H9 (cell line): ENCODE measurements around the gene JMJD1C. TPM values are rescaled to one million over a fixed set of nuclear protein-coding genes. Genes with fewer than 3 reads are reported as not detected.

Source experiments
- DNase-seq: peaks from one replicate; pipeline ENCODE4 v3.0.0-alpha.2; 2017
- H2AFZ ChIP-seq: one replicate; pipeline ENCODE4 v1.6.1; 2013; ENCODE audit warnings: mild to moderate bottlenecking, low read length, control low read depth, moderate library complexity
- H2AK5ac ChIP-seq: 2 replicates; pipeline ENCODE4 v1.6.1; 2013; ENCODE audit warnings: low read length, control low read depth, mixed read lengths; ENCODE audit not compliant: insufficient read length
- H2BK120ac ChIP-seq: one replicate; pipeline ENCODE4 v1.6.1; 2013; ENCODE audit warnings: low read depth, mild to moderate bottlenecking, low read length, control low read depth, inconsistent platforms; ENCODE audit not compliant: poor library complexity, severe bottlenecking
- H2BK12ac ChIP-seq: 2 replicates; pipeline ENCODE4 v1.6.1; 2013; ENCODE audit warnings: low read length, control low read depth, mixed read lengths, low read depth; ENCODE audit not compliant: insufficient read length
- H2BK15ac ChIP-seq: 2 replicates; pipeline ENCODE4 v1.6.1; 2013; ENCODE audit warnings: low read depth, low read length, control low read depth
- H2BK20ac ChIP-seq: one replicate; pipeline ENCODE4 v1.6.1; 2013; ENCODE audit warnings: low read depth, mild to moderate bottlenecking, low read length, control low read depth, inconsistent platforms; ENCODE audit not compliant: poor library complexity, severe bottlenecking
- H2BK5ac ChIP-seq: 2 replicates; pipeline ENCODE4 v1.6.1; 2013; ENCODE audit warnings: low read length, control low read depth, mixed read lengths; ENCODE audit not compliant: insufficient read length
- H3K14ac ChIP-seq: 2 replicates; pipeline ENCODE4 v1.6.1; 2013; ENCODE audit warnings: low read length, control low read depth; ENCODE audit not compliant: insufficient read depth
- H3K18ac ChIP-seq: 2 replicates; pipeline ENCODE4 v1.6.1; 2013; ENCODE audit warnings: low read depth, mild to moderate bottlenecking, mixed read lengths, low read length, control low read depth; ENCODE audit not compliant: insufficient read length
- H3K23ac ChIP-seq: 2 replicates; pipeline ENCODE4 v1.6.1; 2013; ENCODE audit warnings: low read length, control low read depth, mixed read lengths, low read depth; ENCODE audit not compliant: insufficient read length
- H3K23me2 ChIP-seq: 2 replicates; pipeline ENCODE4 v1.6.1; 2013; ENCODE audit warnings: low read depth, mild to moderate bottlenecking, mixed read lengths, low read length, control low read depth; ENCODE audit not compliant: insufficient read length, poor library complexity, severe bottlenecking
- H3K27ac ChIP-seq: 2 replicates; pipeline ENCODE4 v1.5.1; 2013; ENCODE audit warnings: low read length, control low read depth, mixed read lengths, low read depth; ENCODE audit not compliant: insufficient read length
- H3K27me3 ChIP-seq: 2 replicates; pipeline ENCODE4 v1.6.1; 2013; ENCODE audit warnings: low read length, control low read depth, inconsistent platforms; ENCODE audit not compliant: insufficient read depth
- H3K4ac ChIP-seq: 2 replicates; pipeline ENCODE4 v1.6.1; 2013; ENCODE audit warnings: low read depth, mild to moderate bottlenecking, control low read depth, inconsistent platforms, low read length, moderate library complexity
- H3K4me1 ChIP-seq: 2 replicates; pipeline ENCODE4 v1.6.1; 2013; ENCODE audit warnings: low read length, control low read depth, inconsistent platforms; ENCODE audit not compliant: insufficient read depth
- H3K4me2 ChIP-seq: 2 replicates; pipeline ENCODE4 v1.6.1; 2013; ENCODE audit warnings: low read length, control low read depth, mixed read lengths; ENCODE audit not compliant: insufficient read length, insufficient read depth
- H3K56ac ChIP-seq: 2 replicates; pipeline ENCODE4 v1.6.1; 2013; ENCODE audit warnings: low read depth, mild to moderate bottlenecking, mixed read lengths, low read length, control low read depth; ENCODE audit not compliant: insufficient read length
- H3K79me1 ChIP-seq: 2 replicates; pipeline ENCODE4 v1.6.1; 2013; ENCODE audit warnings: low read depth, mild to moderate bottlenecking, moderate library complexity, low read length, control low read depth, inconsistent platforms; ENCODE audit not compliant: insufficient read depth, poor library complexity, severe bottlenecking
- H3K79me2 ChIP-seq: 2 replicates; pipeline ENCODE4 v1.6.1; 2013; ENCODE audit warnings: low read length, control low read depth, inconsistent platforms; ENCODE audit not compliant: insufficient read depth
- H3K9ac ChIP-seq: 2 replicates; pipeline ENCODE4 v1.6.1; 2013; ENCODE audit warnings: low read length, control low read depth, mixed read lengths; ENCODE audit not compliant: insufficient read length; ENCODE audit errors: extremely low read depth
- H3K9me3 ChIP-seq: one replicate; pipeline ENCODE4 v1.6.1; 2013; ENCODE audit warnings: low read depth, low read length, inconsistent platforms; ENCODE audit not compliant: control insufficient read depth
- H3T11ph ChIP-seq: one replicate; pipeline ENCODE4 v1.6.1; 2013; ENCODE audit warnings: mild to moderate bottlenecking, low read length, control low read depth, inconsistent platforms
- H4K20me1 ChIP-seq: one replicate; pipeline ENCODE4 v1.6.1; 2013; ENCODE audit not compliant: control insufficient read depth, insufficient read length, insufficient read depth
- H4K5ac ChIP-seq: 2 replicates; pipeline ENCODE4 v1.6.1; 2013; ENCODE audit warnings: low read depth, mild to moderate bottlenecking, mixed read lengths, low read length, control low read depth; ENCODE audit not compliant: insufficient read length
- H4K8ac ChIP-seq: replicated peaks from 2 replicates; pipeline ENCODE4 v1.6.1; 2013; ENCODE audit warnings: low read length, control low read depth, mixed read lengths, low read depth; ENCODE audit not compliant: insufficient read length
- H4K91ac ChIP-seq: 2 replicates; pipeline ENCODE4 v1.6.1; 2013; ENCODE audit warnings: low read depth, mild to moderate bottlenecking, moderate library complexity, mixed read lengths, low read length, control low read depth; ENCODE audit not compliant: insufficient read length
- H3K27ac Mint-ChIP-seq, 3 experiments: 2 replicates in 2 of 3; 3 replicates in 1 of 3; pipeline ENCODE4 v1.8.0; 2020 to 2021; ENCODE audit warnings: mixed read lengths in 3 of 3, mild to moderate bottlenecking in 1 of 3, moderate library complexity in 1 of 3
- H3K27me3 Mint-ChIP-seq: 2 replicates; pipeline ENCODE4 v1.8.0; 2021; ENCODE audit warnings: low read depth, mild to moderate bottlenecking, moderate library complexity, mixed read lengths
- H3K36me3 Mint-ChIP-seq, 3 experiments: 2 replicates in 2 of 3; 3 replicates in 1 of 3; pipeline ENCODE4 v1.8.0; 2020 to 2021; ENCODE audit warnings: low read depth in 3 of 3, mixed read lengths in 3 of 3; ENCODE audit not compliant: insufficient read depth in 1 of 3
- H3K4me1 Mint-ChIP-seq, 2 experiments: 2 replicates each; pipeline ENCODE4 v1.8.0; 2020; ENCODE audit warnings: mixed read lengths in 2 of 2
- H3K4me3 Mint-ChIP-seq, 2 experiments: 2 replicates in 1 of 2; 3 replicates in 1 of 2; pipeline ENCODE4 v1.8.0; 2020 to 2021; ENCODE audit warnings: mild to moderate bottlenecking in 2 of 2, mixed read lengths in 2 of 2, moderate library complexity in 1 of 2
- H3K9me3 Mint-ChIP-seq, 2 experiments: 2 replicates in 1 of 2; 3 replicates in 1 of 2; pipeline ENCODE4 v1.8.0; 2020; ENCODE audit warnings: mild to moderate bottlenecking in 2 of 2, mixed read lengths in 2 of 2, moderate library complexity in 1 of 2
- CTCF ChIP-seq: fragments of 200-600 bp; sonication (generic); conservative IDR thresholded peaks from 3 replicates; pipeline ENCODE4 v1.8.0; 2021; ENCODE audit warnings: antibody characterized with exemption, mild to moderate bottlenecking
- total RNA-seq: library from RNA; stranded (reverse); gene quantifications from 2 replicates; pipeline ENCODE4 v1.2.1, GENCODE V29; 2021

Gene JMJD1C
- total RNA-seq, 1 experiment from 2014 or later = 200 TPM

GRCh38 chr10:63206576-63206975 lies 259.2 kb downstream of the JMJD1C start:
- Histone ChIP-seq H3K9me3 (no peaks in the 10 kb centered on the region), H3K18ac (no peak overlapping the region), H2BK120ac (no peak overlapping the region), H4K20me1 (no peaks in the 10 kb centered on the region), H3K27ac (no peak overlapping the region), H3K79me2 (peaks cover 17% of the 10 kb centered on the region; the same call in 1 of the 2 replicates), H3K4me2 (no peak overlapping the region), H2BK20ac (no peak overlapping the region), H4K8ac (no peak overlapping the region), H3K23me2 (no peaks in the 10 kb centered on the region), H3K23ac (no peak overlapping the region), H2BK15ac (no peak overlapping the region), H3K4ac (no peak overlapping the region), H3T11ph (no peak overlapping the region), H3K4me1 (peaks cover 11% of the 10 kb centered on the region), H3K9ac (no peak overlapping the region), H2BK12ac (no peak overlapping the region), H3K56ac (no peak overlapping the region), H3K79me1 (peaks cover 4% of the 10 kb centered on the region), H2AK5ac (no peak overlapping the region), H2BK5ac (no peak overlapping the region), H3K27me3 (no peaks in the 10 kb centered on the region), H4K91ac (no peak overlapping the region), H4K5ac (no peak overlapping the region), H3K14ac (no peak overlapping the region), H2AFZ (no peak overlapping the region)
- no peak for TF ChIP-seq CTCF
- no peak for DNase-seq
- Mint-ChIP-seq H3K4me3 (peak overlapping the region; percentile 3 to 19; a peak in 2 of 5 replicates), H3K27ac (peak overlapping the region in 2 of 3 experiments; percentile 26 to 96; a peak in 2 of 7 replicates), H3K27me3 (no peaks in the 10 kb centered on the region), H3K9me3 (no peaks in the 10 kb centered on the region), H3K4me1 (peaks cover 66 to 72% of the 10 kb centered on the region in 2 experiments), H3K36me3 (peaks cover 35 to 66% (median 56%) of the 10 kb centered on the region in 3 experiments; a peak in 6 of 7 replicates)
